ENCODE results near the gene WDR73. TPM values are rescaled to one million over a fixed set of nuclear protein-coding genes. Genes with fewer than 3 reads are reported as not detected.

WDR73 gene
- total and polyA plus RNA-seq, 2 donors (not counting 3 experiments of a cell fraction or from before 2014, with no cell fraction given): 29.0 to 29.1 TPM

- Histone ChIP-seq H3K4me2 (ENCODE audit: insufficient read depth, low read length) (no peak overlapping the region), H3K27me3 (ENCODE audit: control insufficient read depth in 2 of 2, insufficient read depth in 2 of 2, low read length in 2 of 2) (no peaks in the 10 kb centered on the region), H3K9me3 (replicated peaks; ENCODE audit: control insufficient read depth, insufficient read depth, low read length) (no peaks in the 10 kb centered on the region), H3K9me1 (replicated peaks; ENCODE audit: control insufficient read depth, extremely low read depth, insufficient read depth, low read length) (no peaks in the 10 kb centered on the region), H3K4me3 (replicated peaks in 1 of 3; ENCODE audit: insufficient read depth in 1 of 3, low read depth in 1 of 3, low read length in 3 of 3) (no peak overlapping the region), H2AFZ (ENCODE audit: low read depth, low read length) (no peak overlapping the region), H3K27ac (ENCODE audit: insufficient read depth, low read depth, low read length) (no peak overlapping the region), H3K4me1 (ENCODE audit: control insufficient read depth, extremely low read depth, insufficient read depth, low read length) (no peaks in the 10 kb centered on the region), H3K36me3 (ENCODE audit: control insufficient read depth in 2 of 2, extremely low read depth in 1 of 2, insufficient read depth in 2 of 2, low read length in 2 of 2) (peaks cover 7 to 11% of the 10 kb centered on the region in 2 experiments), H3K79me2 (ENCODE audit: control insufficient read depth, insufficient read depth, low read length) (peaks cover 4% of the 10 kb centered on the region), H3K9ac (replicated peaks; ENCODE audit: extremely low read depth, insufficient read depth, low read length) (no peak overlapping the region), H4K20me1 (replicated peaks; ENCODE audit: control insufficient read depth, extremely low read depth, insufficient read depth, low read length) (no peaks in the 10 kb centered on the region)
- FAIRE-seq (no peak), DNase-seq (ENCODE audit: low read depth, low spot score) (no peak)
- dilution Hi-C loops (cut with MboI; ENCODE audit: extremely low pct_ligation_motif_present, low sequenced_read_pairs): no loop called here
- intact Hi-C loops (cut with micrococcal nuclease): no loop called here
- CTCF ChIA-PET: interaction anchor here (1.1 kb wide), 2 partner anchors 17 to 33 kb away, joined by 3 read pairs; no protein-coding TSS in a partner anchor
- POLR2A ChIA-PET: no interaction called here
- BruUV-seq (replicated peaks): no TSS peak
- no peak for TF ChIP-seq FOS (IDR thresholded peaks at IDR 0.05; ENCODE audit: borderline replicate concordance, insufficient read depth, low read length)
- no peak for TF ChIP-seq MAX (IDR thresholded peaks at IDR 0.05; ENCODE audit: insufficient read depth, insufficient read length)
- no peak for TF ChIP-seq POLR2AphosphoS5 (IDR thresholded peaks at IDR 0.05; ENCODE audit: insufficient read depth, low read depth, low read length)
- TF ChIP-seq EZH2 (IDR thresholded peaks at IDR 0.05; ENCODE audit: borderline replicate concordance, low read depth, low read length, severe bottlenecking): no peak
- TF ChIP-seq CTCF (IDR thresholded peaks at IDR 0.05; ENCODE audit: extremely low read depth in 1 of 2, insufficient read depth in 1 of 2, low read depth in 1 of 2, low read length in 2 of 2): no peak
- no peak for TF ChIP-seq POLR2A (IDR thresholded peaks at IDR 0.05; ENCODE audit: low read depth, low read length)
- TF ChIP-seq GATA2 (IDR thresholded peaks at IDR 0.05; ENCODE audit: insufficient read depth, insufficient read length, low read depth, low read length): no peak
- TF ChIP-seq MYC (IDR thresholded peaks at IDR 0.05; ENCODE audit: low read depth, low read length): no peak
- no peak for TF ChIP-seq JUN (IDR thresholded peaks at IDR 0.05; ENCODE audit: borderline replicate concordance, insufficient read depth, insufficient read length, low read depth)
These were observed 50.3 kb downstream of the WDR73 start for GRCh38 chr15:84603630-84604379.
